ENCODE measurements around the gene ALG13.

- TF ChIP-seq ZNF639 (tag by site-specific recombination; IDR thresholded peaks at IDR 0.05) (no peak), ZNF18 (tag by site-specific recombination; IDR thresholded peaks at IDR 0.05) (no peak)
Measured at GRCh38 chrX:111695297-111695880, 14.4 kb downstream of the ALG13 start.

All from HEK293 (cell line).